NCI-H2227 (cell line): ENCODE measurements around the gene EPB41L3.

Experiments used
- DNase-seq: peaks from one replicate; lab custom pipeline; 2025; ENCODE audit not compliant: unreplicated experiment; lab: John Stamatoyannopoulos, UW

Gene EPB41L3

GRCh38 chr18:5419030-5419429, 124.8 kb downstream of the EPB41L3 start:
- DNase-seq, result no peak

DNA sequence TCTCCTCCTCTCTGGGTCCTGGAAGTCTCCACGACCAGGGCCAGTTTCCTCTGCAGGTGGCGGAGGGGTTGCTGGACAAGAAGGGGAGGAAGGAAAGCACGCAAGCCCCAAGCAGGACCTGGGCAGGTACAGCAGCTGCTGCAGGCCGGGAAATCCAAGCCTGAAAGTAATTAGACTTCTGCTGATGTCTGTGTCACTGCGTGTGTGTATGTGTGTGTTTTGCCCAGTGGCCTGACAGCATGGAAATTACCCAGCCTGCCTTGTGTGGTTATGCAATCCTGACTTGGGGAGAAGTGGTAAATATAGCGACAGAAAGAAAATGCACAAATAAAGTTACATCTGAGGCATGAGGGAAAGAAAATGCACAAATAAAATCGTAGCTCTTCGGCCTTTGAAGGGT, 126.5 kb downstream of the EPB41L3 start:
- no peak for DNase-seq

DNA sequence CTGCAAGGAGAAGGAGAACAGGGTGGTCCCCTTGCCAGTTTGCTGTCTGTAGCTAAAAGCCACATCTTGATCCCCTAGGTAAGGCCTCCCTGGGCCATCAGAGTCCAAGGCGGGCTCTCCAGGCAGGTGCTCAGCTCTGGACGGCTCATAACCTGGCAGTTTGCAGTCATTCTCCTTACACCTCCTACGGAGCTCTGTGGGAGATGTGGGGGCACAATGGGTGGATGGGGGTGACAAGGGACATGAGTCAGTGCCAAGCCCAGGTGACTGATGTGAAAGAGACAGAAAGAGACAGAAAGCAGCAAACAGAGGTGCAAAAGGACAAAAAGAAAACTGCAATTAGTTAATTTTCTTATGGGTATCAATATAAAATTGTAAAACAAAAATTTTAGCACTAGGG, 127.7 kb downstream of the EPB41L3 start:
- DNase-seq, result no peak

DNA sequence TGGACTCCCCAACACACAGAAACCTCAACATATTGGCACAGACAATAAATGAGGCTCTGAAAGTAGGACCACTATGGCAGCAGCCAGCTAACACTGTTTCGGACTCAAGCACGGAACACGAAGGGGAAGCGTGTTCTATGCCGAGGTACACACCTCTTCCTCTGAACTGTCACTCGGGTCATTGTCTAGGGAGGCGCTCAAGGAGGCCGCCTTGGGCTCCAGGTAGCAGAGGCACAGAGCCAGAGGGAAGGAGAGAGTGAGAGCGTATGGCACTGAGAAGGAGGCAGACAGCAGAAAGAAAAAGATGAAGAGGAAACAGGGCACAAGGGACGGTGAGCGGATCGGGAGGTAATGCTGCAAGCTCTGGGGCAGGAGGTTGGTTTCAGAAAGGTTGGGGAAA, 128.1 kb downstream of the EPB41L3 start:
- DNase-seq, result no peak

- DNase-seq, result no peak
Measured at GRCh38 chr18:5415031-5415430, 128.8 kb downstream of the EPB41L3 start.

DNA sequence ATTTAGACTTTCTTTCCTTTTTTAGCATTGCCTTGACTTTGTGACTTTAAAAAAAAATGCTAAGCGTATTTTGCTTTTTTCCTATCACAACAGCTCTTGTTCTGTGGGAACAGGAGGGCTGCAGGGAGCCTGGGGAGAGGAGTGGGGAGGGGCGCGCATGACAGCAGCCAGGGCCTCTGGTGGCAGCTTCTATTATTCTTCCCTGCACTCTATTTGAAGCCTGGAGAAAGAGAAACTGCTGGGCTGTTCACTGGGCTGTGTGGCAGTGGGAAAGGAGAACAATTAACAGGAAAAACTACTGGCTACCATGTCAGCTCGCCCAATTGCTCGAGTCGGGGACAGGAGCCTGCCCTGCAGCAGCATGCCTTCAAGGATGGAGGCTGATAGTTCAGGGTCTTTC, 129.3 kb downstream of the EPB41L3 start:
- no peak for DNase-seq

- no peak for DNase-seq
Measured at GRCh38 chr18:5413447-5413846, 130.3 kb downstream of the EPB41L3 start.

DNA sequence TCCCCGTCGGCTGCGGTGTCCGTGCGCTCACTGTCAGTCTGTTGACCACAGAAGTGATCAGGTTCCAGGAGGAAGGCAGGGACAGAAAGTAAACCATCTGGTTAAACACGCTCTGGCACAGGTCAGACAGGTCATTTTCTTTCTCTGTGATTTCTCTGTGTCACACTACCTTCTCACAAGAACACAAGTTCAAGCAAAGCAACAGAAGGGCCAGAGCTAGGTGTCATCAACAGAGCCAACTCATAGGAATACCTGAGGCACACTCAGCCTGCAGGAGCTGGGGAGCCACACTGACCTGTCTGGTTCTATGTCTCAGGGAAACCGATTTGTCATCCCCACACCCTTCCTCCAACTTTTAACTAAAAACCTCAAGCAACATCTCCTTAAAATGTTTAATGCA, 133.2 kb downstream of the EPB41L3 start:
- DNase-seq, result no peak

- DNase-seq, result no peak
Measured at GRCh38 chr18:5398269-5398668, 145.5 kb downstream of the EPB41L3 start.

GRCh38 chr18:5397102-5397501, 146.7 kb downstream of the EPB41L3 start:
- DNase-seq, result no peak

DNA sequence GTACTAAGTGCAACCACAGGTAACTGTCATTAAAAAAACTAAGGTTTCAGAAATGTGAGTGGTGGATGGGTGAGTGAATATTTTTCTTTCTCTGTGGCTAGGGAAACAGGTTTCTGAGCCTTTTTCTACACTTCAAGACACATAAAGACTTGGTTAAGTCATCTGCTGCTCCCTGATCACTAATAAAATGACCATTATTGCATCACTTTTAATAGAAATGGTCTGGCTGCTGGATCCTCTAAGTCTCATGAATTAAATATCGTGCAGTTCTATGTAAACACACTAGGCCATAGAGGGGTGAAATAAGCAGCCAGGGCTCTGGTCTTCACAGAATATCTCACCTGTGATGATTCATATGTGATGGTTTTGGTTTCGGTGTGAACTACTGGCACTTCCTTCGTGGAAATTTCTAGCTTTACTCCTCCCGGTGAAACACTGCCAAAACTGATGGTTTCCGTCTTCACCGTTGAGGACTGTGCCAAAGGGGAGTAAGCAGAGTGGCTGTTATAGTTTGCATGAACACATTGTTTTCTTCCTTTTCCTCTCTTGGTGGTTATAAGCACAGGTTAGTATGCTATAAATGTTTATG, 147.8 kb downstream of the EPB41L3 start:
- DNase-seq, result no peak

DNA sequence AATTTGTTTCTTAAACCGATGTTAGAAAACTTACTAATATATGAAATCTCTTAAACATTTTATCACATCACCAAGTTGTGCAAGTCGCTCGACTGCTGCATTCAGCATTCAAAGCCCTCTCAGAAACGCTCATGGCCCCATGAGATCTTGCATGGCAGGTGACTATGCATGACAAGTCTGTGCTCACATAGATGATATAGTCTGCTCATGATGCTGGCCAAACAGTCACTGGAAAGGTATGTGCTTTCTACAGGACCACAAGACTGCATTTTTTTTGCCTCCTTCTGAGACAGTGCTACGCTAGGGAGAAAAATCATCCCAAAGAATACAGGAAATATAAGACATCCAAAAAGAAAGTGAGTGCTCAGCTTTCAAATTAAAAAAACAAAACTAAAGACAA, 150.0 kb downstream of the EPB41L3 start:
- no peak for DNase-seq

DNA sequence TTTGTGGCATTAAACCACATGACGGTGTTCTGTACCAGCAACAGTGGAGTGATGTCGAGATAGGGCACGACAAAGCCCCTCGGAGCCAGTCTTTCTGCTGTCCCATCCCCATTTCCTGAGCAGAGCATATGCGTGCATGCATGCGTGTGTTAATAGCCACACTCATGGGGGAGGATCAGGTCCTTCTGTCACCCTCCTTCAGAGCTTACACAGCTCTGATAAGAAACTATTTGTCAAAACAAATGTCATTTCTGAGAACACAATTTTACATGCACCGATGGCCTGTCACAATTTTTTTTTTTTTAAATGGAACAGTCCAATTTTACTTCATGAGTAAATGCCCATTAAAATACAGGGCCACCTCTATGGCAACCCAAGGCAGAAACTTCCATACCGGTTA, 152.4 kb downstream of the EPB41L3 start:
- DNase-seq, result no peak

- no peak for DNase-seq
Measured at GRCh38 chr18:5389356-5389755, 154.4 kb downstream of the EPB41L3 start.

DNA sequence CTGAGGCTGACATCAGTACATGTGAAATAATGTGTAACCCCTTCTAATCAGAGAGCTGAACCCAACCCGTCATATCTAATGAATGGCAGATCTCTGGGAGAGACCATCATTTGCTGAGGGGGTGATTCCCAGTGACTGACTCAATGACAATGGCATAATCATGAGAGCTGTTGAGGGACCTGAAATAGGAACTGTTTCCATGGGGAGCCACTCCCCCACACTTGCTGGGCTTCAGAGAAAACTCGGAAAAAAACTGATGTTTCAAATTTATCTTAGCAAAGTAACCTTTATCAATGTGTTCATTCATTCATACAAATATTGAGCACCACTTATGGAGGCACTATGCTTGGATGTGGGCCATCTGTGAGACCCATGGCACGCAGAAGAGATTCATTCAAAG, 154.9 kb downstream of the EPB41L3 start:
- no peak for DNase-seq

- no peak for DNase-seq
Measured at GRCh38 chr18:5380586-5380985, 163.2 kb downstream of the EPB41L3 start.

DNA sequence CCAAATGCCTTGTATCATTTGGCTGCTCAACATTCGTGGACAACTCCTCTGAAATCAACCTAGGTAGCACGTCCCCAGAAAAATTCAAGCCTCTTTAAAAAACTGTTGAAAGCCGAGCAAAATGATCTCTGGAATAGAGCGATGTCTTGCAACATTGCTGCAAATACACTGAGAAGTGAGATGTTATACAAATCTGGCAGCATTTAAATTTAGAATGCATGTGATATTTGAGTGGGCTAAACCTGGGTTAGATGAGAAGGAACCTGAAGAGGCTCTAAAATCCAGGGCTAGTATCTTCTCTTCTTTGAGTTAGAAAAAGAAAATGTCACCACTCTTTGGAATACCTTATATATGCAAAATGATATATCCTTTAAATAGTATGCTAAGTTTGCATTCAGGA, 166.8 kb downstream of the EPB41L3 start:
- DNase-seq, result no peak

- no peak for DNase-seq
Measured at GRCh38 chr18:5370332-5370731, 173.5 kb downstream of the EPB41L3 start.

DNA sequence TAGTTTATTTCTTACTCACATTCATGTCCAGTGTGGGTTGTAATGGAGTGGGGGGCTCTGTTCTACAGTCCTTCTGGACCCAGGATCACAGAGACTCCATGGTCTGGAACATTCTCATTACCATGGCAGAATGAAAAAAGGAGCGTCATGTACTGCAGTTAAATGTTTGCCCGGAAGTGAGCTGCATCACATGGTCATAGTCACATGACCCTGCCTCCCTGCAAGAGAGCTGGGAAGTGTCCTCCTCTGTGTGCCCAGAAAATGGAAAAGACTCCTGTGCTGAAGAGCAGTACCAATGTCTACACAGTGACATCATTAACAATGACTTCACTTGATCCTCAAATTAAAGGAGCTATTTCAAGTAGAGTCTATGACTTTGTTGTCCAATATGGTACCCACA, 174.3 kb downstream of the EPB41L3 start:
- no peak for DNase-seq

- no peak for DNase-seq
Measured at GRCh38 chr18:5365443-5365842, 178.4 kb downstream of the EPB41L3 start.

DNA sequence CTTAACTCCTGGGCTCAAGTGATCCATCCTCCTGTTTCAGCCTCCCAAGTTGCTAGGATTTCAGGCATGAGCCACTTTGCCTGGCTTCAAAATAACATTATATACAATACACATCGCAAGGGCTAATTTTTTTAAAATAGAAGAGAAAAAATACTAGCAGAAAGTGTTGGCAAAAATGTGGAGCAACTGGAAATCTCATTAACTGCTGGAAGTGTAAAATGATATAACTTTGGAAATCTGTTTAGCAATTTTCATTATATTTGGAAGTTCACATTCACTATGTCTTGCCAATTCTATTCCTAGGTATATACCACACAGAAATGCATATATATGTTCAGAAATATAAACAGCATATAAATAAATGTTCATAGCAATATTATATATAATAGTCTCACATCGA, 193.2 kb downstream of the EPB41L3 start:
- no peak for DNase-seq
